Measurements from ENCODE around the gene TUNAR. TPM values are rescaled to one million over a fixed set of nuclear protein-coding genes. Genes with fewer than 3 reads are reported as not detected.

TUNAR gene
- not detected for total RNA-seq
- long read RNA-seq: 0 reads

DNA sequence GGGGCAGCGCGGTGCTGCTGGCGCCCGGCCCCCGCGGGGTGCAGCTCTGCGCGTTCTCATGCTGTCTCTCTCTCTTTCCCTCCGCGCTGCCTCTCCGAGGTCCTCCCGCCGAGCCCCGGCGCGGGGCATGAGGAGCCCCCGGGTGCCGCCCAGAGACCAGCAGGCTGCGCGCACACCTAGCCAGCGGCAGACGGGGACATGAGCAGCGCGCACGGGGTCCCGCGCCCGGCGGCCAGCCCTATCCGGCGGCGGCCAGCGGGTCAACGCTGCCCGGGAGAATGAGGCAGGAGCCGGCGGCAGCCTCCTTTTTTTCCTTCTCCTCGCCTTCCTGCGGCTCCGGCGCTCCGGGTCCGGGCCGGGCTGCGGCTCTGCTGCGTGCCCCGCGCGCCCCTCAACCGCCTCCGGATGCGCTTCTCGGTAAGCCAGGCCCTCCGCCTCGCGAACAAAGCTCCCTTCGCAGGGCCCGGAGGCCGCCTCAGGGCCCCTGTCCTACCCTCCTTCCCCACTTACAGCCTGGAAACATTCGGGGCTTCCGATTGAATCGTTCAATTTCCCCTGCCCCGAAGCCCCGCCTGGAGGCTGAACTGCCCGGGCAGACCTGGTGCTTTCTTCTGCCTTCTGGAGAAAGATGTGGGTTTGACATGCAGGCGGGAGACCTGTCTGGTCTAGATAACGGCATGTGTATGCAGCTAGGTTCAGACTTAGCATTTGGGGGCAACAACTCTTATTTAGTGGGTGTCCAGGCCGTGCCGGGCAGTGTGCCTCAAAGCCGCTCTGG is at the start of gene TUNAR:
TUNAR (plus strand) TSS at position 72 of the 778 bp plus-strand sequence.
- DNase-seq (ENCODE audit: low spot score): no peak

GRCh38 chr14:95828649-95829265 is 47.9 kb upstream of the TUNAR start:
- DNase-seq (ENCODE audit: low spot score): no peak

- DNase-seq (ENCODE audit: low spot score): no peak
These were observed 47.3 kb upstream of the TUNAR start for GRCh38 chr14:95829321-95829720.

DNA sequence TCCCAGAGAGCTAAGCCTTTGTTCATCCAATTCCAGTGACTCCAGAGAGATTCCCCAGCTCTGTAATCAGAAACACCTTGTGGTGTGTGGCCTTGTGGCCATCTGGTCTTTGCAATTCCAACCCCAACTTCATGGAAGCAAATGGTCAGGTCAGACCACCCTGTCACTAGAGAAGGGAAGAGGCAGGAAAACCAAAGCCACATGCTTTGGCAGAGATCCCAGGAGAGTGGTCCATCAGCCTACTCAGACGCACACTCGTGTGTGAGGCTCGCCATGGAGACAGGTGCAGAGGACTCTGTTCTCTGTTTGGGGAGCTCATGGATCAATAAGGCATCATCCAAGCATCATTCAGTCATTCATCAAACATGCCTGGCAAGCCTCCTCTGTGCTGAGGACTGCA is 46.2 kb upstream of the TUNAR start:
- DNase-seq (ENCODE audit: low spot score): no peak

DNA sequence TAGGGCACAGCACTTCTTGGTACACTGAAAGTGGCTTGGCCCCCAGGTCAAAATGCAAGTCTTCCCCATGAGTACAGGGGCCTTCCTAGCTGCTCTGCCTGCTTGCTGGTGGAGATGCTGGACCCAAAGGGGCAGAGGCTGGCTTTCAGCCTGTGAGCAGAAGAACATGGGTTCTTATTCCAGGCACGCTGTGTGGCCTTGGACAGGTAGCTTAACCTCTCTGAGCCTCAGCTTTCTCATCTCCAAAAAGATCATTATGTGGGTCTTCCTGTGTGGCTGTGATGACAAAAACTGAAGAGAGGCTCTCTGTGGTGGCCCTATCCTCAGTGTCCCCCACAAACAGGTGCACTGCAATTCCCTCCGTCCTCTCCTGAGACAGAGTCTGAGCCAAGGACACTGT is 45.6 kb upstream of the TUNAR start:
- DNase-seq (ENCODE audit: low spot score): no peak

DNA sequence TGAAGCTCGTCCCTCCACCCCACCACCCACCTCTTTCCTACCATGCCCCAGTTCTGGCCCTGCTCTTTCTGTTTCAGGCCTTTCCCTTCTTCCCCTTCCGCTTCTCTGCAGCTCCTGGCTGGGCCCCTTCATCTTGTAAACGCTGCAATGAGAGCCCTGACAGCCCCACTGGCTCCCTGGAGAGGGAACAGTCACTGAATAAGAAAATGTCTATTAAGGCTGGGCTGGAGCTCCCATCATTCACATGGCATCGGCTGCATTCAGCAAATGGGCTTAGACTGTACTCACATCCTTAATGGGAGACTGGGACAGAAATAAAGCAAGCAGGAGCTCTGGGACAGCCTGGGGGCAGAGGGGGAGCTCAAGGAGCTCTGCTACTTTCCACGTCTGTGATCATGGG is 45.2 kb upstream of the TUNAR start:
- no peak for DNase-seq (ENCODE audit: low spot score)

- DNase-seq (ENCODE audit: low spot score): no peak
These were observed 44.6 kb upstream of the TUNAR start for GRCh38 chr14:95832012-95832411.

DNA sequence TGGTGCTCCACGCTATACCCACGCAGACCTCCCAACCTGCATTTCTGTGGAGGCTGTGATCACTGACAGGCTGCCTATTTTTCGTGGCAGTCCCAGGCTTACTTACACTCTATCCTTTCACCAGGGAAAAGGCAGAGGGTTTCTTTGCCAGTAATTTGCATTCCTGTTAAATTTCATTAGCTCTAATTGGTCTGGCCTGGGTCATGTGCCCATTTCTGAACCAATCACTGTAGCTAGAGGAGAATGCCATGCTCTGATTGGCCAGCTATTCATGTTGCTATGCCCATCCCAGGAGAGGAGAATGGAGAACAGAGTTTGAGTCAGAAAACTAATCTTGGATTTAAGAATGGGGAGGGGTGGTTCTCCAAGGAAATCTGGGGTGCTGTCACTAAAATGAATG is 43.2 kb upstream of the TUNAR start:
- no peak for DNase-seq (ENCODE audit: low spot score)

- no peak for DNase-seq (ENCODE audit: low spot score)
These were observed 42.1 kb upstream of the TUNAR start for GRCh38 chr14:95834496-95834895.

DNA sequence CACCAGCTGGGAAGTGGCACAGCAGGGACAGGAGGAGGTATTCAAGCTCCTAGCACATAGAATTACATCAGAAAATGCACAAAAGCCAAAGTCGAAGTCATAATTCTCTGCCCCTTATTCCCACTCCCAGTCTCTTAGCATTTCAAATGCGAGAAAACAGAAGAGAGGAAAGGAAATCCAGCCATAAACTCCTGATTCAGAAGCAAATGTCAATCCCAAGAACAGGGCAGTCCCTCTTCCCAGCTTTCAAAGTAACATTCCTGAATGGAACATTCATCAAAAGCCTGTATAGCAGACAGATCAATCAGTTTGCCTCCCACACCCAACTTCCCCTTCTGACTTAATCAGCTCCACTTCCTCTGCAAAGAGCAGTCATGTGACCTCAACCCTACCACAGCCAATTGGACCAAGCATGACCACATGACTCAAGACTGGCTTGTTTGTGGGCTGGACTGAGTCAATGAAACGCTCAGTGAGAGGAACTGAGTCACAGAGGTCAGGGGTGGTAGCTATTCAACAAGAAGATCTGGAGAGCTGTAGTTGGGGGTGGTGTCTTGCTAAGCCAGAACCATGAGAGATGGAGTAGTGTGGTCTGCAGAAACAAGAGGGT is 41.4 kb upstream of the TUNAR start:
- DNase-seq (ENCODE audit: low spot score): no peak

GRCh38 chr14:95838862-95839261 is 37.8 kb upstream of the TUNAR start:
- DNase-seq (ENCODE audit: low spot score): no peak

- no peak for DNase-seq (ENCODE audit: low spot score)
These were observed 36.4 kb upstream of the TUNAR start for GRCh38 chr14:95840094-95840700.

DNA sequence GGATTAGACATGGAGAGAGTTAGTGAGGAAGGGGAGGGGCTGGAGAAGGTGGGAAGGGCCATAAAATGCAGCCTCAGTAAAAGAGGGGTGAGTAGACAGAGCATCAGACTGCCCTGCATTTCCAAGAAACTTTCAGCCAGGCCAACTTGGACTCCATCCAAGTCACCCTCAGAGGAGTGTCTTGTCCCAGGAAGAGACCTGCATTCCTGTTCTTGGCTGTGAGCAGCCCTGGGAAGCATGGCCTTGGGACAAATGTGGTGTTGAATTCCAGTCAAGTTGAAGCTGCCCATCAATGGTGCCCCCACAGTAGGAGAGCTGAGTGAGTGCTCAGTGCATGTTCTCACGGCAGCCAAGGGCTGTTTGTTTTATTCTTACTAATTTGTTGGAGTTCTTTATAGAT is 35.0 kb upstream of the TUNAR start:
- no peak for DNase-seq (ENCODE audit: low spot score)

DNA sequence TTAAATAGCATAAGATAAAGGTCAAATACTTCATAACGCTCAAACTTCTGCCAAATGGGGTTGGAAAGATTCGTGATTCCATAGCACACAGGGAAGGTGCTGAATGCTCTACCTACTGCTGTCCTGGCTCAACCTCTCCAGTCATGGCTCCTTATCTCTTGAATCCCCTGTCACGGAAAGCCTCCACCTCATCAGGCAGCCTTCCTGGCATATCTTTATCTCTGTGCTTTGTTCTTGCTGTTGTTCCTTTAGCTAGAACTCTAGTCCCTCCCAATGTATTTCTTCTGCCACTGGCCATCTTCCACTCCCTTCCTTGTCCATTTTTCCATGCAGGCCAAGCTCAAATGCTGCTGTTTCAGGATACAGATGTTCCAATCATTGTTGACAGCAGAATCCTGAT is 26.9 kb upstream of the TUNAR start:
- no peak for DNase-seq (ENCODE audit: low spot score)

DNA sequence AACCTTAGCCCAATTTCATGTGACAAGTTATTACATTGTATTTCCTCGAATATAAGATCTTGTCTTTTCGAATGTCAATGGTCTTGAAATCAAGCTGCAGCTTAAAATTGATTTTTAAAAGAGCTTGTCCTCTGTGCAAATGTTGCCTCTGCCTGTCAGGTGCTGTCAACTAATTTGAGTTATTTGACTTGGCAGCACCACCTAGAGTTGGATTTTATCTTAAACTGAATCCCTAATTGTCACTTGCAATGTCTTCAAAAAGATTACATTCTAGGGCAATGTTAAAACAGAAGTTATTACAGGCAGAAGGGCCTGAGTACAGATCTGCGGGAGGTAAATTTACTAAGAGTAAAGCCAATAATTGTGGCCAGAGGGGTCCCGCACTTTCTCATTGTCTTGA is 26.2 kb upstream of the TUNAR start:
- DNase-seq (ENCODE audit: low spot score): no peak

DNA sequence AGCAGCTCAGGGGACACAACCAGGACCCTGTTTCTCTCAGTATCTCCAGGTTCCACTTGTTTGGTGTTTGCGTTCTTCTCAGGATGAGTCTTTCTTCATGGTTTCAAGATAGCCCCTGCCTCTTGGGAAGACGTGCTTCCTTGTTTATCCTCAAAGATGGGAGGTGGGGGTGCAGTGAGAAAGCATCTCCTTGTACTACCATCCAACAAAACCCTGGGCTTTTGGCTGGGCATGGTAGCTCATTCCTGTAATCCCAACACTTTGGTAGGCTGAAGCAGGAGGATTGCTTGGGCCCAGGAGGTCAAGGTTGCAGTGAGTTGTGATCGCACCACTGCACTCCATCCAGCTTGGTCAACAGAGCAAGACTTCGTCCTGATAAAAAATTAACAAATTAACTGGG is 21.0 kb upstream of the TUNAR start:
- DNase-seq (ENCODE audit: low spot score): no peak

- DNase-seq (ENCODE audit: low spot score): no peak
These were observed 19.4 kb upstream of the TUNAR start for GRCh38 chr14:95857275-95857674.

GRCh38 chr14:95858893-95859292 is 17.7 kb upstream of the TUNAR start:
- no peak for DNase-seq (ENCODE audit: low spot score)

DNA sequence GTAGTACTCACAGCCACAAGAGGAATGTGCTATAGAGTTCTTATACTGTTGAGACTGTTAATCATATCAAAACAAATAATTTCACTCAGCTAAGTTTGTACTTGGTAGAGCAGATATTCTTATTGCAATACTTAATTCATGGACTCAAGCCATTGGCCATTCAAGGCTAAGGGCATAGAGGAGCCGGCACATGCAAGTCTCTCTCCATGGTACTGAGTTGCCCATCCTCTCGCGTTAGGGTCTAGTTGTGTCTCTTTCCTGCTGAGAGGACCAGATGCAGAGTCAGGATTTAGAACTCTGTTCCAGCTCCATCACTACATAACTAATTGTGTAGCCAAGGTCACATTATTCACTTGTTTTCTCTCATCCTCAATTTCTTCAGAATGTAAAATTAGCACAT is 14.4 kb upstream of the TUNAR start:
- no peak for DNase-seq (ENCODE audit: low spot score)

DNA sequence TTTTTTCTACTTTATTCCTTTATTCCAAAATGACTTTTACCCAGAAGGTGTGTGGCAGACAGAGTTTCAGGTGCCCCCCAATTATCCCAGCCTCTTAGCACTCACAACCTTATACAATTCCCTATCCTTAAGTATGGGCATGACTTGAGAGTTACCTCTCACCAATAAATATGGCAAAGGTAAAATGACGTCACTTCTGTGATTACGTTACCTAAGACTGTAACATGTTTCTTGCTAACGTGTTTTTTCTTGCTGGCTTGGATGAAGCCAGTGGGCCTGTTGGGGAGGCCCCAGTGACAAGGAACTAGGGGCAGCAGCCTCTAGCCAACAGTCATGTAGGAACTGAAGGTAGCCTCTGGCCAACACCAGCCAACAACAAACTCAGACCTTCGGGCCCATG is 13.3 kb upstream of the TUNAR start:
- DNase-seq (ENCODE audit: low spot score): no peak

- no peak for DNase-seq (ENCODE audit: low spot score)
These were observed 6.9 kb upstream of the TUNAR start for GRCh38 chr14:95869776-95870175.

DNA sequence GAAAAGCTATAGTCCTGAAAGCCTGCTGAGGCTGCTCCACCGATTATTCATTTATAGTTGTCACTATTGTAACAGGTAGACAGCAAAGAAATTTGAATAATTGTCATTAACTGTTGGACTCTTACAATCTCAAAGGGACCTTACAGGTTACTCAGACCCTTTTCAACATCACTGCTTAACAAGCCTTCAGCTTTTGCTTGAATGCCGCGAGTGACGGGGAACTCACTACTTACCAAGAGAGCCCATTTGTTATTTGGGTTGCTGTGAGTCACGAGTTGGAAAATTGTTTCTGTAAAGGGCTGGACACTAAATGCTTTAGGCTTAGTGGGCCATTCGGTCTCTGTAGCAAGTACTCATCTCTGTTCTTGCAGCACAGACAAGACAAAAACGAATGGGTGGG is 5.9 kb upstream of the TUNAR start:
- DNase-seq (ENCODE audit: low spot score): no peak

Measured in mesenteric fat pad (tissue), 1 donor.